ENCODE data around the gene GUCY2C.

Gene GUCY2C

DNA sequence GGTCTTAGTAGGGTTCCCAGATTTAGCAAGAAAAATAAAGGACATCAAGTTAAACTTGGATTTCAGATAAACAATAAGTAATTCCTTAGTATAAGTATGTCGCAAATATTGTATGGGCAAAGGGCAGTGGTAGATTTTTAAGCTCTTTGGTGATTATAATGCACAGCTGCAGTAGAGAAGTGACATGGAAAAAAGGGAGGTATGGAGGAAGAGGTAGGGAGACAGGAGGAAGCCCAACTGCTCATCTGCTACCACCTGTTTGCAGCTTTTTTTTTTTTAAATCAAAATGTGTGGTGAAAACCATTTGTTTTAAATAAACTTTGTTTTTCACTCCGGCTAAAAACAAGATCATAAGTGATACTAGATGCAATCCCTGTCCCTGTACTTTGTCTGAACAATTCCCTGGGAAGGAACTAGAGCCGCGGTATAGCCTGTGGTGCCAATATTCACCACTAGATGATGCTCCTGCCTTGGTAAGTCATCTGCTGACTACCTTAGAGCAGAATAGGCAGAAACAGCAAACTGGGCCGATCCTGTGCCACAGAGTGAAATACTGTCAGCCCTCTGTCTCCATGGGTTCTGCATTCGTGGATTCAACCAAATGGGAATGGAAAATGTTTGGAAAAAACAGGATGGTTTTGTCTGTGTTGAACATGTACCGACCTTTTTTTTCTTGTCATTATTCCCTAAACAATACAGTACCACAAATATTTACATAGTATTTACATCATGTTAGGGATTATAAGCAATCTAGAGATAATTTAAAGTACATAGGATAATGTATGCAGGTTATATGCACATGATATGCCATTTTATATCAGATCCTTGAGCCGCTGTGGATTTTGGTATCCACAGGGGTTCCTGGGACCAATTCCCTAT, 66.3 kb downstream of the GUCY2C start:
- peak; percentile 2 to 40 for DNase-seq (ENCODE audit: extremely low read depth in 1 of 2, low read depth in 1 of 2)

- DNase-seq (ENCODE audit: extremely low read depth in 1 of 2, low read depth in 1 of 2), result no peak
Observed at GRCh38 chr12:14628771-14629170, 67.6 kb downstream of the GUCY2C start.

- no peak for DNase-seq (ENCODE audit: extremely low read depth in 1 of 2, low read depth in 1 of 2)
Observed at GRCh38 chr12:14621826-14622225, 74.6 kb downstream of the GUCY2C start.

DNA sequence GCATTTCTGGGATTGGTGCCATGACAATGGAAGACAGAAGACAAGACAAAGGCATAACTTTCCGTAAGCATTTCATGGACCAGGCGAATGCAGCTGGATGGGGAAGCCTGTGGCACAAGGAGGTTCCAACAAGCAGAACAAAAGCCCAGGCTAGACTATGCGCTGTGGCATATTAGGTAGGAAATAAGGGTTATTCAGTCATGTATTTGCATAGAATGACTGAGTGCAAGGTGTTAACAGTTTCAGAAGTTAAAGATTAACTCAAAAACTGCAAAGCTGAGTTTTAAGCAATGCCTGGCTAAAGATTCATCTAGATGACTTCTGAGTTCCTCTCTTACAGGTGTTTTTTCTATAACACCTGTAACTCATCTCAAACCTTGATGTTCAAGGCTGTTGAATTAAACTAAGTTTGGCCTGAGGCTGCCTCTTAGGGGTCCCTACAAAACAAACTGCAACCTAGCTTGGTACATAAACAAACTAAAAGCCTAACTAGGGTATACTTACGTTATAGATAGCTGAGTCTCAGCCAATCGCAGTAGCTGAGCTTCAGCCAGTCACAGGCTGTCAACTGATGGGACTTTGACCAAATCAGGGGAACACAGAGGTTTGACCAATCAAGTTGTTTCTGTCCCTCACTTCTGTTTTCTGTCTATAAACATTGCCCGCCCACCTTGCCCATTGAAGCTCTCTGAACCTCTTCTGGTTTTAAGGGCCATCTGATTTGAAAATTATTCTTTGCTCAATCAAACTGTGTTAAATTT, 76.5 kb downstream of the GUCY2C start:
- DNase-seq (ENCODE audit: extremely low read depth in 1 of 2, low read depth in 1 of 2), result no peak

- DNase-seq (ENCODE audit: extremely low read depth in 1 of 2, low read depth in 1 of 2), result no peak
Observed at GRCh38 chr12:14618983-14619382, 77.4 kb downstream of the GUCY2C start.

DNA sequence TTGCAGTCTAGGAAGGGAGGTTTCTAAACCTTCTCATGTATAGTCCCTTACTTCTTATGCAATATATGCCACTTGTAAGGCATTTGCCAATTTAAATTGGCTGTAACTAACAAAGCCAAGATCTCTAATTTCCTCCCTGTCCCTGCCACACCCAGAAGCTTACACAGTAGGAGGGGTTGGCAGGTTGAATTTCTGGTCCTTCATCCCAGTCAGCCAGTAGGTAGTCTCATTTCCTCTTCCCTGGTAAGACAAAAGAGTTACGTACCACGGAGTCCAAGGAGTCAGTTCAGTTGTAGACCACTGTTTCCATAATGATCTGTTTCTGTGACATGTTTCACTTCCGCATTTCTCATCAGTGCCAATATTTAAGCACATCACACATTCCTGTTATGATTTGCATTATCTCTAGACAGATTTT, 81.7 kb downstream of the GUCY2C start:
- DNase-seq (ENCODE audit: extremely low read depth in 1 of 2, low read depth in 1 of 2), result no peak

DNA sequence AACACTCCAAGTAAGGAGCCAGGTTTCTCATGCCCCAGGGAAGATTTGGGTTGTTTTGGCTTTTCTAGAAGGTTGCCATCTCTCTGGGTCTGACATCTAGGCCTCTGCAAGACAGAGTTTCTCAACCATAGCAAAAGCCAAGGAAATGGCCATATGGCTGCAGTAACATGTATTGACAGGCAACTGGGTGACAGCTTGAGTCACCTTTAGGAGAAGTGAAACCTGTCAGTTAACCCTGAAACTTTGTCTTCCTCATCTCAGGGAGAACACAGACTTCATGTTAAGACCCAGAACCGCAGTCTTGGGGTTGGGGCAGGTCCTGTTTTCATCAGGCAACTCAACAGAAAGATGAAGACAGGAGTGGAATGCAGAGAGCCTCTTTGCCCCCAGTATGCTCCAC, 82.7 kb downstream of the GUCY2C start:
- DNase-seq (ENCODE audit: extremely low read depth in 1 of 2, low read depth in 1 of 2), result no peak

DNA sequence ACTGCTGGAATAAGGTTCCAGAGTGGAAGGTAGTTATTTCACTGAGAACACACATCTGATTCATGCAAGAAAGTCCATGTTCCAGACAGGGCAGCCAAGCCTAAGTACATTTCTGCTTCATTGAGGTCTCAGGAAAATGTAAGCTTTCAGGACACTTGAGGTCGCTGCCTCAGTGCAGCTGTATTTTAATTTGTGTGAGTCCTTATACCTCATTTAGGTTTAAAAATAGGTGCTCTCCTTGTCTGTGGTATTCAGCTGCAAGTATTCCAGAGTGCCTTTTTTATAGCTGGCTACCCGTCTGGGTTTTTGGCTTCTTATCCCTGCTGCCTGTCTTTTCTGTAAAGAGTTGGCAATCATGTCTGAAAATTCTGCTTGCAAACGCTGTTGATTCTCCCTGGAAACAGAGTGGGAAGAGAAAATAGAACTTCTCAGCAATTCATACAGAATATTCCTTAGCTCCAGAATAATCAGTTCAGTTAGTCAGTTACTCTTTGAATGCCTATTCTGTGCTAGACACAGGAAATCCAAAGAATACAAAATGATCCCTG, 83.4 kb downstream of the GUCY2C start:
- DNase-seq (ENCODE audit: extremely low read depth in 1 of 2, low read depth in 1 of 2), result no peak

DNA sequence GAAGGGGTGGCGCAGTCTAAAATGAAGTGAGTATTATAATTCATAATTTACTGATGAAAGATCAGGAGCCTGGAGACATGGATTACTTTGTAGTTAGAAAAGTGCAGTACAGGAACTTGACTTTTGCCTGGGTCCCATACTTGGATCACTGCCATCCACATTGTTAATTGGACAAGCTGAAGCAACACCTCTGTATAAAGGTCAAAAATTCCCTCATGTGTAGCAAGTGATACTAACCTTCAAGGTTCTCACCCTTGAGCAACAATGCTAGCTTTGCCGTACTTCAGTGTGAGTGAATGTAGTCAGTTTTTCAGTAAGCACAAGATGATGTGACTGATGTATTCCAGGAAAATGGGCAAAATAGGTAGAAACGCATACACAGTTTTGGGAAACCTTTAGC, 84.1 kb downstream of the GUCY2C start:
- DNase-seq (ENCODE audit: extremely low read depth in 1 of 2, low read depth in 1 of 2), result no peak

DNA sequence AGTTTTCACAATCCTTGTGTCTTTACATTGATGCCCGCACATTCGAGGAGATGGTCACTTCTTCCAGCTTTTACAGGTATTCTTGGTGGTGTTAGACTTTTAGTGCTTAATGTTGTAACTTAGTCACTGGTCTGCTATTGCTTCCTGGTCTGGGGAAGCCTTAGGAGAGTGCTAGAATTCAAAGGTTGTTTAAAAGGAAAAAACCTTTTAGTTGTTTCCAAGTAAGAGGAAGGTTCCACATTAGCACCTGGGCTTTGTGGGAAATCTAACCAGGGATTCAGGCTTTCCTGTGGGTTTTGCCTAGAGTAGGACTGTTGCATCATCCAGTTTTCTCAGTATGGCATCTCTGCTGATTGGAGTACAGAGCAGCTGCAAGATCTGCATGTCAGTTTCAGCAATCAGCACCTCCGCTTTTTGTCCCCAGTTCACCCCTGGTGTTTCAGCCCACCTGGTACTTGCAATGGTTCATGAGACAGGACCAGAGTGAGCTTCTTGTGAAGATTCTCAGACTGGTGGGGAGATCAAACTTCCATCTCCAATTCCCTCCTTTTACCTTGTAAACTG, 84.7 kb downstream of the GUCY2C start:
- DNase-seq (ENCODE audit: extremely low read depth in 1 of 2, low read depth in 1 of 2), result no peak

DNA sequence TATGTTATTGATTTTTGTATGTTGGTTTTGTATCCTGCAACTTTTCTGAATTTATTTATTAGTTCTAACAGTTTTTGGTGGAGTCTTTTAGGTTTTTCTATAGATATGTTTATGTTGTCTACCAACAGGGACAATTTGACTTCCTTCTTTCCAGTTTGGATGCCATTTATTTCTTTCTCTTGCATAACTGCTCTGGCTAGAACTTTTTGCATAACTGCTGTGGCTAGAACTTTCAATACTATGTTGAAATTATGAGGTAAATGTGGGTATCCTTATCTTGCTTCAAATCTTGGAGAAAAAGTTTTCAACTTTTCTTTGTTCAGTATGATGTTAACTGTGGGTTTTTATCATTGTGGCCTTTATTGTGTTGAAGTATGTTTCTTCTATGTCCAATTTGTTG, 88.8 kb downstream of the GUCY2C start:
- no peak for DNase-seq (ENCODE audit: extremely low read depth in 1 of 2, low read depth in 1 of 2)

GRCh38 chr12:14605401-14605989, 90.9 kb downstream of the GUCY2C start:
- no peak for DNase-seq (ENCODE audit: extremely low read depth in 1 of 2, low read depth in 1 of 2)

GRCh38 chr12:14601692-14602478, 94.5 kb downstream of the GUCY2C start:
- DNase-seq (ENCODE audit: extremely low read depth in 1 of 2, low read depth in 1 of 2), result no peak

- no peak for DNase-seq (ENCODE audit: extremely low read depth in 1 of 2, low read depth in 1 of 2)
Observed at GRCh38 chr12:14597480-14597879, 98.9 kb downstream of the GUCY2C start.

DNA sequence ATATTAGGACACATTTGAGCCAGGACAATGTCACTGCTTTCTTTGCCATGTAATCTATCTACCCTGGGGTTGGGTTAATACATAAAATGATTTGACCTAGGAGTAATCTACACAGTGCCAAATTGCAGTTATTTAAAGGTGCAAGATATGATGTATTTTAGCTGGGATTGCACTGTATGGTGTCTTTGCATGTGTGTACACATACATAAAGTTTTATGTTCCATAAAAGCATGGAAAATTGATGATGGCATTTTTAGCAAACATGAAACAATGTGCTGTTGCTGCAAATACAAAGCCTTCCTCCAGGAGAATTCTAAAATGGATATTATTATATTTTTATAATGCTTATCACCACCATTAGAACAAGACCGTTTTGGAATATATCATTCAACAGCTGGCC, 104.7 kb downstream of the GUCY2C start:
- no peak for DNase-seq (ENCODE audit: extremely low read depth in 1 of 2, low read depth in 1 of 2)

GRCh38 chr12:14589169-14590004, 107.0 kb downstream of the GUCY2C start:
- no peak for DNase-seq (ENCODE audit: extremely low read depth in 1 of 2, low read depth in 1 of 2)

DNA sequence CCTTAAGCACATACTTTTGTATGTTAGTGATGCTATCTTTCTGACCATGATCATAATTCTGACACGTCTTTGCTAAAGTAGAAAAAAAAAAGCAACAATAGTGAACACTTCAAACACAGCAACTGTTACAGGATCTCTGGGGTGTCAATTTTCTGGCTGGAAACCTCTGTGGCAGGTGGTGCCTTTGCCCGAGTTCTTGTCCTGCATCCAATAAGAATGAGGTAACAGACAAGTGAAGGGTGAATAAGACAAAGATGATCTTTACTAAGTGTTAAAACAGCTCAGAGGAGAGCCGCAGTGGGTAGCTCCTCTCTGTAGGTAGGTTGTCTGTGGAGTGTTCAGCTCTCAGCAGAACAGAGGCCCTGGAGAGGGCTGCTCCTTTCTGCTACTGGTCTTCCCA, 107.8 kb downstream of the GUCY2C start:
- DNase-seq (ENCODE audit: extremely low read depth in 1 of 2, low read depth in 1 of 2), result no peak

- DNase-seq (ENCODE audit: extremely low read depth in 1 of 2, low read depth in 1 of 2), result no peak
Observed at GRCh38 chr12:14578646-14579045, 117.8 kb downstream of the GUCY2C start.

DNA sequence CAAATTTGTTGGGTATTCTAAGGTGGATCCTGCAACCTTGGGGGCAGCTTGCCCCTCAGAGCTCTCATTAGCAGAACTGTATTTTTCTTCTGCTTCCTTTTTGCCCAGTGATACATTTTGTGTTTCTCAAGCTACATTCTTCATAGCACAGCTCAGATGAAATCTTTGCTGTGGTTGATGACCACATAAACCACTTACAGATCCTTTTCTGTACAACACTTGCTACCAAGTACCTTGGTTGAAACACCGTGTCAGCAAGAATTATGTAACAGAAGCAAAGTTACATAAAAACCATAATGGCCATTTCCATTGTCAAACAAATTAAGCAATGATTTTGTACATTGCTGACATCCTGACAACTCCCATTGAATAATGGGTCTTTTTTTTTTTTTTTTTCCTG, 119.1 kb downstream of the GUCY2C start:
- DNase-seq (ENCODE audit: extremely low read depth in 1 of 2, low read depth in 1 of 2), result no peak
